Subcutaneous adipose tissue (tissue), 4 donors: Measurements from ENCODE around the gene GAA. TPM values are rescaled to one million over a fixed set of nuclear protein-coding genes. Genes with fewer than 3 reads are reported as not detected.

Experiments
- CTCF ChIP-seq: fragments of 450-650 bp; IDR thresholded peaks from one replicate; pipeline ENCODE4 v1.5.1; 2016; ENCODE audit warnings: low read depth, mild to moderate bottlenecking, control low read depth, antibody characterized with exemption, moderate library complexity
- total RNA-seq, 4 donors: library from RNA; depleted of rRNA; stranded (reverse); fragments of >200 nt; gene quantifications; one replicate each; pipeline ENCODE4 v1.1.0, GENCODE V29; 2016

The GAA gene
- total RNA-seq, 4 donors from 2014 or later: 43.4 to 123 (median 60.2) TPM

GRCh38 chr17:80154166-80154565 is 52.8 kb downstream of the GAA start:
- no peak for TF ChIP-seq CTCF

GRCh38 chr17:80158846-80159245 is 57.5 kb downstream of the GAA start:
- TF ChIP-seq CTCF: no peak

- no peak for TF ChIP-seq CTCF
These were observed 59.2 kb downstream of the GAA start for GRCh38 chr17:80160536-80160935.

- no peak for TF ChIP-seq CTCF
These were observed 62.0 kb downstream of the GAA start for GRCh38 chr17:80163336-80163735.

GRCh38 chr17:80164185-80164584 is 62.8 kb downstream of the GAA start:
- TF ChIP-seq CTCF: no peak

GRCh38 chr17:80166446-80166845 is 65.1 kb downstream of the GAA start:
- no peak for TF ChIP-seq CTCF

- no peak for TF ChIP-seq CTCF
These were observed 67.0 kb downstream of the GAA start for GRCh38 chr17:80168371-80168770.
